Effector memory CD8-positive, alpha-beta T cell (primary cell): Measurements from ENCODE around the gene FOCAD.

ENCODE experiments used
- ATAC-seq: fragments of 150-1000 bp; cut with Tn5 transposase; replicated peaks from 2 replicates; pipeline ENCODE4 v1.10.0; 2021; ENCODE audit warnings: mild to moderate bottlenecking, moderate library complexity
- DNase-seq, 3 experiments: peaks; one replicate each; pipeline ENCODE4 v3.0.0; 2021
- H3K27ac Mint-ChIP-seq, 2 donors: one replicate each; pipeline ENCODE4 v1.8.0; 2022; ENCODE audit warnings: mild to moderate bottlenecking in 2 of 2, mixed read lengths in 2 of 2, moderate library complexity in 2 of 2
- H3K27me3 Mint-ChIP-seq, 2 donors: one replicate each; pipeline ENCODE4 v1.8.0; 2022; ENCODE audit warnings: mixed read lengths in 2 of 2
- H3K36me3 Mint-ChIP-seq: one replicate; pipeline ENCODE4 v1.8.0; 2022; ENCODE audit warnings: mild to moderate bottlenecking, moderate library complexity, mixed read lengths; ENCODE audit not compliant: insufficient read depth
- H3K4me1 Mint-ChIP-seq, 2 donors: one replicate each; pipeline ENCODE4 v1.8.0; 2022; ENCODE audit warnings: low read depth in 2 of 2, mixed read lengths in 2 of 2
- H3K4me3 Mint-ChIP-seq, 2 donors: one replicate each; pipeline ENCODE4 v1.8.0; 2022; ENCODE audit warnings: mild to moderate bottlenecking in 2 of 2, mixed read lengths in 2 of 2, moderate library complexity in 2 of 2
- H3K9me3 Mint-ChIP-seq, 2 donors: one replicate each; pipeline ENCODE4 v1.8.0; 2022; ENCODE audit warnings: mixed read lengths in 2 of 2

Gene FOCAD

GRCh38 chr9:21028466-21028865 lies 344.4 kb downstream of the FOCAD start:
- H3K9me3 Mint-ChIP-seq: no peaks in the 10 kb centered on the region
- ATAC-seq (no peak), DNase-seq (no peak)
- H3K4me3 Mint-ChIP-seq: no peak overlapping the region
- H3K27ac Mint-ChIP-seq: peak overlapping the region in 1 of 2 donors; percentile 24
- H3K36me3 Mint-ChIP-seq: peaks cover 31% of the 10 kb centered on the region
- no peaks in the 10 kb centered on the region for H3K27me3 Mint-ChIP-seq
- H3K4me1 Mint-ChIP-seq: peaks cover 20 to 37% of the 10 kb centered on the region in 2 donors

GRCh38 chr9:21029661-21030060 lies 345.6 kb downstream of the FOCAD start:
- no peaks in the 10 kb centered on the region for H3K27me3 Mint-ChIP-seq
- no peaks in the 10 kb centered on the region for H3K9me3 Mint-ChIP-seq
- H3K27ac Mint-ChIP-seq: no peak overlapping the region
- ATAC-seq: no peak
- H3K4me1 Mint-ChIP-seq: peaks cover 20 to 43% of the 10 kb centered on the region in 2 donors
- H3K4me3 Mint-ChIP-seq: no peak overlapping the region
- no peak for DNase-seq
- H3K36me3 Mint-ChIP-seq: peaks cover 22% of the 10 kb centered on the region

- DNase-seq (peak; percentile 1 to 24 (median 4)), ATAC-seq (peak; percentile 48)
- Mint-ChIP-seq H3K27ac (no peak overlapping the region), H3K9me3 (no peaks in the 10 kb centered on the region), H3K27me3 (no peaks in the 10 kb centered on the region), H3K4me3 (no peak overlapping the region), H3K36me3 (peaks cover 18% of the 10 kb centered on the region), H3K4me1 (peaks cover 20 to 43% of the 10 kb centered on the region in 2 donors)
Observed at GRCh38 chr9:21030389-21031035, 346.5 kb downstream of the FOCAD start.

GRCh38 chr9:21031091-21031807 lies 347.2 kb downstream of the FOCAD start, which contains the start of gene HACD4:
Gene HACD4 (minus strand): TSS chr9:21031640. CDS start chr9:21031590, 50 bp downstream.
- no peak within 1 kb of the TSS for H3K27ac Mint-ChIP-seq
- H3K27me3 Mint-ChIP-seq: no peaks in the 10 kb centered on the region
- peak; percentile 85 for ATAC-seq

GRCh38 chr9:21031808-21032183 lies 347.7 kb downstream of the FOCAD start:
- ATAC-seq (no peak), DNase-seq (no peak)
- H3K36me3 Mint-ChIP-seq: peaks cover 7% of the 10 kb centered on the region
- H3K9me3 Mint-ChIP-seq: no peaks in the 10 kb centered on the region
- H3K27ac Mint-ChIP-seq: no peak overlapping the region
- no peak overlapping the region for H3K4me3 Mint-ChIP-seq
- H3K27me3 Mint-ChIP-seq: no peaks in the 10 kb centered on the region
- peaks cover 14 to 35% of the 10 kb centered on the region in 2 donors for H3K4me1 Mint-ChIP-seq

More at GRCh38 chr9:21031091-21031807, 347.2 kb downstream of the FOCAD start, which contains the start of gene HACD4:
- peak; percentile 58 to 61 (median 61) for DNase-seq
- Mint-ChIP-seq H3K4me3 (no peak within 1 kb of the TSS), H3K4me1 (peaks cover 15 to 40% of the 10 kb centered on the region in 2 donors), H3K9me3 (no peaks in the 10 kb centered on the region), H3K36me3 (peaks cover 10% of the 10 kb centered on the region)

GRCh38 chr9:21037278-21037677 lies 353.2 kb downstream of the FOCAD start:
- H3K36me3 Mint-ChIP-seq: no peaks in the 10 kb centered on the region

GRCh38 chr9:21039302-21039701 lies 355.2 kb downstream of the FOCAD start:
- Mint-ChIP-seq H3K4me3 (peak overlapping the region in 1 of 2 donors; percentile 27), H3K4me1 (peaks cover 5 to 10% of the 10 kb centered on the region in 2 donors), H3K9me3 (no peaks in the 10 kb centered on the region), H3K27me3 (no peaks in the 10 kb centered on the region), H3K27ac (peak overlapping the region in 1 of 2 donors; percentile 84), H3K36me3 (no peaks in the 10 kb centered on the region)
- DNase-seq (no peak), ATAC-seq (no peak)

More at GRCh38 chr9:21037278-21037677, 353.2 kb downstream of the FOCAD start:
- no peaks in the 10 kb centered on the region for H3K9me3 Mint-ChIP-seq
- no peak for DNase-seq
- ATAC-seq: no peak
- no peak overlapping the region for H3K4me3 Mint-ChIP-seq
- H3K27ac Mint-ChIP-seq: no peak overlapping the region
- H3K27me3 Mint-ChIP-seq: no peaks in the 10 kb centered on the region
- peaks cover 11 to 25% of the 10 kb centered on the region in 2 donors for H3K4me1 Mint-ChIP-seq

- H3K27ac Mint-ChIP-seq: no peak overlapping the region
- H3K4me3 Mint-ChIP-seq: no peak overlapping the region
- no peak for DNase-seq
- no peaks in the 10 kb centered on the region for H3K27me3 Mint-ChIP-seq
- H3K36me3 Mint-ChIP-seq: no peaks in the 10 kb centered on the region
- ATAC-seq: no peak
- peaks cover 5 to 7% of the 10 kb centered on the region in 2 donors for H3K4me1 Mint-ChIP-seq
- H3K9me3 Mint-ChIP-seq: no peaks in the 10 kb centered on the region
Observed at GRCh38 chr9:21042466-21042865, 358.4 kb downstream of the FOCAD start.

GRCh38 chr9:21043841-21044240 lies 359.8 kb downstream of the FOCAD start:
- DNase-seq: no peak
- no peaks in the 10 kb centered on the region for H3K36me3 Mint-ChIP-seq
- no peaks in the 10 kb centered on the region for H3K27me3 Mint-ChIP-seq

More at GRCh38 chr9:21043841-21044240, 359.8 kb downstream of the FOCAD start:
- no peak overlapping the region for H3K4me3 Mint-ChIP-seq
- no peak overlapping the region for H3K27ac Mint-ChIP-seq
- peaks cover 5 to 7% of the 10 kb centered on the region in 2 donors for H3K4me1 Mint-ChIP-seq
- ATAC-seq: no peak
- H3K9me3 Mint-ChIP-seq: no peaks in the 10 kb centered on the region
